Kidney (tissue), 14 donors: ENCODE measurements around the gene DUS1L. TPM values are rescaled to one million over a fixed set of nuclear protein-coding genes. Genes with fewer than 3 reads are reported as not detected.

Source experiments
- DNase-seq, 5 donors: peaks; one replicate each; pipeline ENCODE4 v3.0.0-alpha.2; 2013 to 2020
- FAIRE-seq: peaks from 2 replicates; lab custom pipeline; 2012; peaks lifted over from hg19 to GRCh38; lab: Jason Lieb, UNC
- H3K27ac ChIP-seq, 2 donors: one replicate each; pipeline ENCODE4 v1.7.0; 2013; ENCODE audit warnings: low read depth in 2 of 2, low read length in 2 of 2, inconsistent platforms in 1 of 2
- H3K27me3 ChIP-seq: one replicate; pipeline ENCODE4 v1.7.1; 2013; ENCODE audit warnings: low read length, inconsistent platforms; ENCODE audit not compliant: control insufficient read depth, insufficient read depth
- H3K36me3 ChIP-seq, 3 donors: one replicate each; pipeline versions ENCODE4 v1.7.0 to v1.7.1; 2013; ENCODE audit warnings: low read length in 3 of 3, control low read depth in 1 of 3, inconsistent platforms in 1 of 3; ENCODE audit not compliant: insufficient read depth in 3 of 3, control insufficient read depth in 2 of 3
- H3K4me1 ChIP-seq, 3 donors: one replicate each; pipeline versions ENCODE4 v1.7.0 to v1.7.1; 2013; ENCODE audit warnings: low read length in 3 of 3, inconsistent platforms in 1 of 3, low read depth in 1 of 3; ENCODE audit not compliant: control insufficient read depth in 2 of 3, insufficient read depth in 2 of 3
- H3K4me3 ChIP-seq, 3 donors: one replicate each; pipeline versions ENCODE4 v1.7.0 to v1.8.1; 2013; ENCODE audit warnings: low read length in 3 of 3, control low read depth in 1 of 3, inconsistent platforms in 1 of 3
- H3K9ac ChIP-seq, 3 donors: one replicate each; pipeline versions ENCODE4 v1.7.0 to v1.7.1; 2013; ENCODE audit warnings: low read length in 3 of 3, control low read depth in 1 of 3, inconsistent platforms in 1 of 3
- H3K9me3 ChIP-seq, 3 donors: one replicate each; pipeline versions ENCODE4 v1.7.0 to v1.7.1; 2013; ENCODE audit warnings: low read length in 3 of 3, control low read depth in 1 of 3, inconsistent platforms in 1 of 3; ENCODE audit not compliant: control insufficient read depth in 2 of 3, insufficient read depth in 1 of 3
- intact Hi-C: fragments of 100-400 bp; cut with DNase I; formaldehyde crosslinking; loops from one replicate; pipeline ENCODE4 v1.11.1; 2022
- polyA plus RNA-seq: library from polyadenylated mRNA; stranded (reverse); fragments of 350-450 nt; fragmentation: Illumina TruSeq; extraction: RNeasy Lipid Tissue Mini Kit (QIAGEN cat#74804); gene quantifications from one replicate; pipeline ENCODE4 v1.2.3, GENCODE V29; 2014; ENCODE audit warnings: low read depth, low replicate concordance; ENCODE audit not compliant: insufficient read depth
- total RNA-seq: library from RNA; stranded (reverse); fragmentation: NEBNext Ultra II Directional; extraction: Animal tissue kit (Norgen Biotek cat#: 25700); gene quantifications from one replicate; pipeline ENCODE4 v1.2.1, GENCODE V29; 2021
- TF ChIP-seq, protein P1 (sequence below): IDR thresholded peaks from 3 replicates; pipeline ENCODE4 v1.5.1; 2012; ENCODE audit warnings: mild to moderate bottlenecking, moderate library complexity, borderline replicate concordance; ENCODE audit not compliant: insufficient read depth; ENCODE audit errors: extremely low read depth
- donor health status: control.
- donor health status: control.
- donor health status: control.
- donor health status: control.
- donor health status: control.
- donor health status: DM: yes; HTN: yes; CAD: no.
- donor health status: Normal renal cell carcinoma (clear cell type).

DUS1L gene
- total and polyA plus RNA-seq, 2 donors from 2014 or later, result 84.8 to 102 TPM

- intact Hi-C loops, result no loop called here
Measured at GRCh38 chr17:82008258-82008940, 57.2 kb downstream of the DUS1L start.

More at GRCh38 chr17:82008258-82008940, 57.2 kb downstream of the DUS1L start:
- TF ChIP-seq, protein P1, sequence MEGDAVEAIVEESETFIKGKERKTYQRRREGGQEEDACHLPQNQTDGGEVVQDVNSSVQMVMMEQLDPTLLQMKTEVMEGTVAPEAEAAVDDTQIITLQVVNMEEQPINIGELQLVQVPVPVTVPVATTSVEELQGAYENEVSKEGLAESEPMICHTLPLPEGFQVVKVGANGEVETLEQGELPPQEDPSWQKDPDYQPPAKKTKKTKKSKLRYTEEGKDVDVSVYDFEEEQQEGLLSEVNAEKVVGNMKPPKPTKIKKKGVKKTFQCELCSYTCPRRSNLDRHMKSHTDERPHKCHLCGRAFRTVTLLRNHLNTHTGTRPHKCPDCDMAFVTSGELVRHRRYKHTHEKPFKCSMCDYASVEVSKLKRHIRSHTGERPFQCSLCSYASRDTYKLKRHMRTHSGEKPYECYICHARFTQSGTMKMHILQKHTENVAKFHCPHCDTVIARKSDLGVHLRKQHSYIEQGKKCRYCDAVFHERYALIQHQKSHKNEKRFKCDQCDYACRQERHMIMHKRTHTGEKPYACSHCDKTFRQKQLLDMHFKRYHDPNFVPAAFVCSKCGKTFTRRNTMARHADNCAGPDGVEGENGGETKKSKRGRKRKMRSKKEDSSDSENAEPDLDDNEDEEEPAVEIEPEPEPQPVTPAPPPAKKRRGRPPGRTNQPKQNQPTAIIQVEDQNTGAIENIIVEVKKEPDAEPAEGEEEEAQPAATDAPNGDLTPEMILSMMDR, result no peak
- Histone ChIP-seq H3K36me3 (no peaks in the 10 kb centered on the region), H3K9me3 (no peaks in the 10 kb centered on the region), H3K4me1 (peaks cover 0 to 1% (median 0%) of the 10 kb centered on the region in 3 donors), H3K27me3 (no peaks in the 10 kb centered on the region), H3K9ac (no peak overlapping the region), H3K4me3 (no peak overlapping the region), H3K27ac (no peak overlapping the region)
- FAIRE-seq (no peak), DNase-seq (no peak)

Other genes starting within 250 kb of the DUS1L start
- gene MCRIP1, start 232.5 kb downstream of the DUS1L start, total RNA-seq, result 88.3 TPM
- 151 TPM for gene MCRIP1, start 232.5 kb downstream of the DUS1L start, polyA plus RNA-seq
- not detected for gene PPP1R27, start 230.8 kb downstream of the DUS1L start, total RNA-seq
- not detected for gene PPP1R27, start 230.8 kb downstream of the DUS1L start, polyA plus RNA-seq
- 482 TPM for gene P4HB, start 205.3 kb downstream of the DUS1L start, total RNA-seq
- gene P4HB, start 205.3 kb downstream of the DUS1L start, polyA plus RNA-seq, result 411 TPM
- 453 TPM for gene ARHGDIA, start 194.5 kb downstream of the DUS1L start, total RNA-seq
- gene ARHGDIA, start 194.5 kb downstream of the DUS1L start, polyA plus RNA-seq, result 424 TPM
- gene ALYREF, start 174.2 kb downstream of the DUS1L start, total RNA-seq, result 59.3 TPM
- 45.3 TPM for gene ALYREF, start 174.2 kb downstream of the DUS1L start, polyA plus RNA-seq
- 88.6 TPM for gene ANAPC11, start 174.1 kb downstream of the DUS1L start, total RNA-seq
- 220 TPM for gene ANAPC11, start 174.1 kb downstream of the DUS1L start, polyA plus RNA-seq
- gene NPB, start 163.6 kb downstream of the DUS1L start, total RNA-seq, result 0.66 TPM
- gene NPB, start 163.6 kb downstream of the DUS1L start, polyA plus RNA-seq, result 1.4 TPM
- gene PCYT2, start 154.4 kb downstream of the DUS1L start, total RNA-seq, result 28.4 TPM
- 104 TPM for gene PCYT2, start 154.4 kb downstream of the DUS1L start, polyA plus RNA-seq
- 25.2 TPM for gene SIRT7, start 147.6 kb downstream of the DUS1L start, total RNA-seq
- gene SIRT7, start 147.6 kb downstream of the DUS1L start, polyA plus RNA-seq, result 17.4 TPM
- 18.2 TPM for gene MAFG, start 138.1 kb downstream of the DUS1L start, total RNA-seq
- 8.3 TPM for gene MAFG, start 138.1 kb downstream of the DUS1L start, polyA plus RNA-seq
- gene PYCR1, start 128.5 kb downstream of the DUS1L start, total RNA-seq, result 14.2 TPM
- gene PYCR1, start 128.5 kb downstream of the DUS1L start, polyA plus RNA-seq, result 7.9 TPM
- not detected for gene MYADML2, start 118.6 kb downstream of the DUS1L start, total RNA-seq
- not detected for gene MYADML2, start 118.6 kb downstream of the DUS1L start, polyA plus RNA-seq
- not detected for gene NOTUM, start 104.6 kb downstream of the DUS1L start, total RNA-seq
- gene NOTUM, start 104.6 kb downstream of the DUS1L start, polyA plus RNA-seq, result not detected
- 35.2 TPM for gene ASPSCR1, start 88.2 kb downstream of the DUS1L start, total RNA-seq
- gene ASPSCR1, start 88.2 kb downstream of the DUS1L start, polyA plus RNA-seq, result 57.5 TPM
- 36.9 TPM for gene CENPX, start 42.9 kb downstream of the DUS1L start, total RNA-seq
- 93.2 TPM for gene CENPX, start 42.9 kb downstream of the DUS1L start, polyA plus RNA-seq
- gene LRRC45, start 42.5 kb downstream of the DUS1L start, total RNA-seq, result 9.9 TPM
- gene LRRC45, start 42.5 kb downstream of the DUS1L start, polyA plus RNA-seq, result 9.9 TPM
- 2.6 TPM for gene RAC3, start 34.1 kb downstream of the DUS1L start, total RNA-seq
- gene RAC3, start 34.1 kb downstream of the DUS1L start, polyA plus RNA-seq, result 13.1 TPM
- 102 TPM for gene DCXR, start 28.1 kb downstream of the DUS1L start, total RNA-seq
- 551 TPM for gene DCXR, start 28.1 kb downstream of the DUS1L start, polyA plus RNA-seq
- 29.8 TPM for gene RFNG, start 14.0 kb downstream of the DUS1L start, total RNA-seq
- 47.3 TPM for gene RFNG, start 14.0 kb downstream of the DUS1L start, polyA plus RNA-seq
- 99.3 TPM for gene GPS1, start 13.9 kb downstream of the DUS1L start, total RNA-seq
- 149 TPM for gene GPS1, start 13.9 kb downstream of the DUS1L start, polyA plus RNA-seq
- 43.3 TPM for gene FASN, start 32.4 kb upstream of the DUS1L start, total RNA-seq
- 13.6 TPM for gene FASN, start 32.4 kb upstream of the DUS1L start, polyA plus RNA-seq
- gene CCDC57, start 147.0 kb upstream of the DUS1L start, total RNA-seq, result 79.4 TPM
- gene CCDC57, start 147.0 kb upstream of the DUS1L start, polyA plus RNA-seq, result 46.7 TPM
- gene SLC16A3, start 163.2 kb upstream of the DUS1L start, total RNA-seq, result 85.7 TPM
- gene SLC16A3, start 163.2 kb upstream of the DUS1L start, polyA plus RNA-seq, result 28.8 TPM
- 160 TPM for gene CSNK1D, start 207.9 kb upstream of the DUS1L start, total RNA-seq
- 69.7 TPM for gene CSNK1D, start 207.9 kb upstream of the DUS1L start, polyA plus RNA-seq